Gastrocnemius medialis (tissue), 4 donors: ENCODE data around the gene CEP20.

Experiments used
- POLR2A ChIP-seq, 2 donors: fragments of 450-650 bp; IDR thresholded peaks; one replicate each; pipeline ENCODE4 v1.6.1; 2017; ENCODE audit warnings: antibody characterized with exemption in 2 of 2, mild to moderate bottlenecking in 2 of 2, moderate library complexity in 2 of 2
- TF ChIP-seq, protein P1 (sequence below), 5 experiments: fragments of 450-650 bp in 3 of 5; fragments of 200-600 bp in 2 of 5; sonication (generic) in 2 of 5; IDR thresholded peaks in 4 of 5; conservative IDR thresholded peaks in 1 of 5; 1 replicate in 4 of 5; 2 replicates in 1 of 5; pipeline ENCODE4 v1.5.1; 2016 to 2019; ENCODE audit warnings: antibody characterized with exemption in 5 of 5, mild to moderate bottlenecking in 3 of 5, moderate library complexity in 3 of 5

DNA sequence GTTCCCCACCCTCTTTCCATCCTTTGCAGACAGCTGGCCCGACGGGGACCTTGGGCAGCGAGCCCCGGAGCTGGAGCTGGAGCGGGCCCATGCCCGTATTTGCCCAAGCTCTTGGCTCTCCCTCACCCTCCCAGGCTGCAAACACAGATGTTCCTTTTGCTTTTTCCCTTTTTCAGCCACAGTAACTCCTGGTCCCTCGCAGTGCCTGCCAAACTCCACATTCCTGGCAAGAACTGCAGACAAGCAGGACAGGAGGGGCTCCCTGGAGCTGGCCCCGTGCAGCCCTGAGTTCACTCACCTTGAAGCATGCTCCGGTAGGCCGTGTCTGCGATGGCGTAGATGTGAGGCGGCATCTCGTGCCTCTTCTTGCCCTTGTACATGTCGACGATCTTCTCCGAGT lies 65.4 kb downstream of the CEP20 start:
- TF ChIP-seq, protein P1, sequence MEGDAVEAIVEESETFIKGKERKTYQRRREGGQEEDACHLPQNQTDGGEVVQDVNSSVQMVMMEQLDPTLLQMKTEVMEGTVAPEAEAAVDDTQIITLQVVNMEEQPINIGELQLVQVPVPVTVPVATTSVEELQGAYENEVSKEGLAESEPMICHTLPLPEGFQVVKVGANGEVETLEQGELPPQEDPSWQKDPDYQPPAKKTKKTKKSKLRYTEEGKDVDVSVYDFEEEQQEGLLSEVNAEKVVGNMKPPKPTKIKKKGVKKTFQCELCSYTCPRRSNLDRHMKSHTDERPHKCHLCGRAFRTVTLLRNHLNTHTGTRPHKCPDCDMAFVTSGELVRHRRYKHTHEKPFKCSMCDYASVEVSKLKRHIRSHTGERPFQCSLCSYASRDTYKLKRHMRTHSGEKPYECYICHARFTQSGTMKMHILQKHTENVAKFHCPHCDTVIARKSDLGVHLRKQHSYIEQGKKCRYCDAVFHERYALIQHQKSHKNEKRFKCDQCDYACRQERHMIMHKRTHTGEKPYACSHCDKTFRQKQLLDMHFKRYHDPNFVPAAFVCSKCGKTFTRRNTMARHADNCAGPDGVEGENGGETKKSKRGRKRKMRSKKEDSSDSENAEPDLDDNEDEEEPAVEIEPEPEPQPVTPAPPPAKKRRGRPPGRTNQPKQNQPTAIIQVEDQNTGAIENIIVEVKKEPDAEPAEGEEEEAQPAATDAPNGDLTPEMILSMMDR (IDR thresholded peaks at IDR 0.05 in 4 of 5, conservative IDR thresholded peaks at IDR 0.05 in 1 of 5): no peak
- no peak for TF ChIP-seq POLR2A (IDR thresholded peaks at IDR 0.05)
